GM19395 (cell line): ENCODE measurements around the gene OR12D3.
"Not testable (repeated sequence)": the region's sequence is repeated elsewhere in the genome, so short reads cannot be mapped to it uniquely, and the experiment has no call there.

Source experiments
- ATAC-seq: cut with Tn5 transposase; IDR thresholded peaks from one replicate; pipeline ENCODE4 v1.9.1; 2021; ENCODE audit warnings: mild to moderate bottlenecking, moderate library complexity; ENCODE audit not compliant: unreplicated experiment

Gene OR12D3, protein sequence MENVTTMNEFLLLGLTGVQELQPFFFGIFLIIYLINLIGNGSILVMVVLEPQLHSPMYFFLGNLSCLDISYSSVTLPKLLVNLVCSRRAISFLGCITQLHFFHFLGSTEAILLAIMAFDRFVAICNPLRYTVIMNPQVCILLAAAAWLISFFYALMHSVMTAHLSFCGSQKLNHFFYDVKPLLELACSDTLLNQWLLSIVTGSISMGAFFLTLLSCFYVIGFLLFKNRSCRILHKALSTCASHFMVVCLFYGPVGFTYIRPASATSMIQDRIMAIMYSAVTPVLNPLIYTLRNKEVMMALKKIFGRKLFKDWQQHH

DNA sequence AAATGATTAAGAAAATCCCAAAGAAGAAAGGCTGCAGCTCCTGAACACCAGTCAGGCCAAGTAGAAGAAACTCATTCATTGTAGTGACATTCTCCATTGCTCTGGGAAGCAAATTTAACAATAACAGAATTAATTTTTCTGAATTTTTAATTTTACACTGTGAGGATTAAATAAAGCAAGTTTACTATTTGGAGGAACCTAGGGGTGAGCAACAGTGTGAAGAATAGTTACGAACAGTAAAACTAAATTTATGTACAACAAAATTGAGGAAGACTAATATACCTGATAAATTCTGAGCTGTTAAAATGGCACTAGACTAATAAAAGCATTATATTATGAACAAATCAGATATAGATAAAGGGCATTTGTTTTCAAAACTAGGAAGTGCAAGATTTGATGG lies at the start of gene OR12D3:
OR12D3 (minus strand) TSS at position 101 of the 400 bp plus-strand sequence; CDS start at position 97, 4 bp downstream.
- no peak for ATAC-seq

DNA sequence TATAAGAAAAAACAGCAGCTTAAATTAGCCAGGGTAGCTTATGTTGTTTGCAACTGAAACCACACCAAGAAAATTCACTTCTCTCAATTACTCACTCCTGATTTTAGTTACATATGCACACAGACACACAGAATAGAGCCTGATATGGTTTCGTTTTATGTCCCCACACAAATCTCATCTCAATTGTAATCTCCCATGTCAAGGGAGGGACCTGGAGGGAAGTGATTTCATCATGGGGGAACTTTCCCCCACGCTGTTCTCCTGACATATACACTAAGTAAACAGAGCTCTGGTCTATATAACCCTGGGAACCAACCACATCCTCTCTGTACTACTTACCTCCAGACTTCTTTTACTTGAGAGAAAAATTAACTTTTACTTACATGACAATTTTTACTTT lies 49.5 kb upstream of the OR12D3 start:
- ATAC-seq = no peak

DNA sequence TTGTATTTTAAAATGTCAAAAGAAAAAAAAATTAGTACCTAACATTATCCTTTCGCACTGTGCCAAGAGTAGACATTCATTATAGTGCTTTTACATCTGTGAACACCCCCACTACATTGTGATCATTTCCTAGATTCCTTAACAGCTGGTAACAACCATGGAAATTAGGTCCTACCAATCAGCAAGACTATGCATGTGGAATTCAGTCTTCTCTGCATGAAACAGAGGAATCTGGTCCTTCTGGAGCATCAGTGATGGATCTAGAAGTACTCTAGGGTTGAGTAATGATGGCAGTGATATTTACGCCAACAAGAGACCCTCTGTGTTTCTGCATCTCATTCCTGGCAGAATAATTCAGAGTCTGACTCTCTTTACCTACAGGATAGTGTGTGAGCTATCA lies 49.1 kb upstream of the OR12D3 start:
- no peak for ATAC-seq

DNA sequence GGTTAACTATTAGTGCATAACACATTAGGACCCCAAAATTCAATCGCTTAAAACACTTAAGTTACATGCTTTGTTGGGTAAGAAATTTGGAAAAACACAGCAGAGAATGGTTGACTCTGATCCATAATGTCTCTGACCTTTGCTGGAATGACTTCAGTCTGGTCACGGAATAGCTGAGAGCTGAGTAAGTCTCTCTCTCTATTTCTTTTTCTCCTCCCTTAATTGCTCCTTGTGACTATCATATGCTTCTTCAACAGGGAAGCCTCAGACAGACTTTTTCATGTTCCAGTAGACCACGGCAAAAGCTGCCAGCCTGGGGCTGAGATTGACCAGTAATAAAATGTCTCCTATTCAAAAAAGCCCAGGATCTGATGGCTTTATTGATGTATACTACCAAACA lies 44.4 kb upstream of the OR12D3 start:
- ATAC-seq = no peak

DNA sequence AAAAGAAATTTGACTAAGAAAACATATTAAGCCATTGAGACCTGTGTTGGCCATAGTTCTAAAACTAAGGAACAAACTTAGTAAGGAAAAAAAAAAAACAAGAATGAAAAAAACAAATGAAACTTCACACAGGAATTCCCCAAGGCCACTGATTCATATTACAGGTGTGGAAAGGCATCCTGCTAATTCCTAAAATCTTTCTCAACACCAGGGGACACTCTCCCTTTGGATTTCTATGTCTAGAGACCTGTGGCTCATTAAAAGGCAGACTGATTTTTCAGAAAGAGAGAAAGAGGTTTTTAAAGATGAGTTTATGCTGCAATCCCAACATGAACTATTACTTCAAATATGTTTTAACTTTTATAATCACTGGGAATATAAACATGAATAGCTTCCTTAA lies 39.5 kb upstream of the OR12D3 start, which contains the start of gene OR12D1:
OR12D1 (plus strand) TSS at position 341 of the 400 bp plus-strand sequence.
- ATAC-seq = no peak

DNA sequence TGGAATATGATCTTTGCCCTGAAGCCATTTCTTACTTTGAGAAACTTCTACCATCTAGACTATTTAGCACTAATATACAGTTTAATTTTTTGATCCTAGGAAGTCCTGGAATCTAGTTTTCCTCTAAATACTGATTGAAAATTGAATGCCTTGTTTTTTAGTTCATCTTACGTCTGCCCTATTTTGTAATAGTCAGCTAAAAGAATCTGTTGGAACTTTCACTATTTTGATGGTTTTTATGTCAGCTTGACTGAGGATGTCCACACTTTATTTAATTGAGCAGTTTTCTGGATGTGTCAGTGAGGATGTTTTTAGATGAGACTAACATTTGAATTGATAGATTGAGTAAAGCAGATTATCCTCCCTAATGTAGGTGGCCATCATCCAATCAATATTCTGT lies 28.7 kb upstream of the OR12D3 start:
- ATAC-seq = no peak

DNA sequence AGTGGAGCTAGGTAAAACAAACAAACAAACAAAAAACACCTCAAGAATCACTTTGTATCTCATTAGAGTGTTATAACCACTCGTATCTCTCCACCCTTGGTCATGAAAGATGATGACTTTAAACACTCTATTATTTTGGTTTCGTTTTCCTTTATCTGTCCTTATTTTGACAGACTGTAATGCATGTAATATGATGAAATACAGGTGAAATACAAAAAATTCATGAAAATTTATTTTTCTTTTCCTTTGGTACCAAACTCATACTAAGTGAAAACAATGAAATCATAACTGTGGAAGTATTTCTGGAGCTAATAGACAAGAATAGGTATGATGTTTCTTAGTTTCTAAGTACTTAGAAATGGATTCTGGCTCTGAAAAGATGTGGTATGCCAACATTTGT lies 24.4 kb upstream of the OR12D3 start:
- no peak for ATAC-seq

DNA sequence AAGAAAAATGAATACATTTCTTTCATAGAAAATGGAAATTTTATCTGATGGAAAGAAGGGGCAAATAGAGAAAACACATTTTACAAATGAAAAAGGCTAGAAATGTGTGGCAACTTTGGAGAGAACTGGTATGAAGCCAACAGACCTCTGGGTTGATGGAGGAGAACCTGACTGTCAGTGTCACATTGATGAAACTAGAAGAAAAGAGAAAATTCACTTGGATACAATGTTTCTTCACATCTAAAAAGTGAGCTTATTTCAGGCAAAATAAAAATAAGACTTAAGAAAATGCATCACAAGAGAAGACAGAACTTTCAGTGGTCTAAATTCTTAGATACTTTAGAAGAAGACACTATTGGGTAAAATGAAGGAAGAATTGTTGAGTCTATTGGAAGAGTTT lies 20.2 kb upstream of the OR12D3 start, which contains the start of gene OR12D2:
OR12D2 (plus strand) TSS at position 301 of the 400 bp plus-strand sequence. CDS start 1,069 bp downstream, outside the sequence.
- ATAC-seq = no peak

DNA sequence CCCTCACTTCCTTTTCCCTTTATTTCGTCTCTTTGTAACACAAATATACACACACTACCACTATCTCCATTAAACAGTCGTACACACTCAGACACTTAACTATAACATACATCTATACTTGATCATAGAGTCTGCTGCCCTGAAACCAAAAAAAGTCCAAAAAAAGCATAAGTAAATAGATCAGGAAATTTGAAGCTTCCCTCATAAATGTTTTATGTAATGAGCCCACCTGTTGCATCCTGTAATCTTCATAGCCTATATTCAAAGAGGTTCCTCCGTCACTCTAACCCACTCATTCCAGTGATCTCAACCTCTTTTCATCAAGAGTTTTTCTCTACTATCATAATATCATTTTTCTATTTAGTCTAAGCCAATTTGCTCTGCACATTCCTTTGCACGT lies 13.4 kb upstream of the OR12D3 start:
- ATAC-seq = no peak

DNA sequence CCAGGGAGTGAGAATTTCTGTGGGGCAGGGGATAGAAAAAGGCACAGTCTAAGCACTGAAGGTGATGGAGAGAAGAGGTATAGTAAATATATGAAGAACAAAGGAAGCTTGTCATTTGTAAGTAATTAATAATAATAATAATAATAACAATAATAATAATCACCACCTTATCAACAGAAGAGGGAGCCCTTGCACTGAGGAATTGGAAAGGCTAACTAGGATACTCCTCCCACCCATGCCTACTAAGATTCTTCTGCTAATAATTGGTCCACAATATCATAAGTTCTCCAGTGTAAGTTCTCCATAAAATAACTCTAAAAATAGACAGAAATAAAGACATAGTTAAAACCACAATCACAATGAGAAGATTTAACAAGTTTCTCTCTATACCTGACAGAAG lies 912 bp upstream of the OR12D3 start:
- no peak for ATAC-seq

DNA sequence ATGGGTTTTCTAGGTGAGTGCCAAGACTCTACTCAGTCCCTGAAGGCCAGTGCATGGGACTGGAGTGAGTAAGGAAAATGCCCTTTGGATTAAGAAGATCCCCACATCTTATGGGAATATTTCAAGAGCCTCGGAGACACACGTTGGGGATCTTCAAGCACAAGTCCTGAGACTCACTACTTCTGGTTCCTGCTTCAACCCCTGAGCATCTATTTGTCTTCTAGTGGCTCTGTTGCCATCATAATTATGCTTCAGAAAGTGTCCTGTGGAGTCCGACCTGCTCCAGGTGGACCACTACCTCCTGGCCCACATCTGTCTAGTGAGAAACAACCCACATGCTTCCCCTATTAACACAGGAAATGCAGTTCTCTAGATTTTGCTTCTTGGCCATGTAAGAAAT lies 6.3 kb downstream of the OR12D3 start, which contains the start of gene OR5V1:
OR5V1 (minus strand) TSS at position 101 of the 400 bp plus-strand sequence. CDS start 12,670 bp downstream, outside the sequence.
- no peak for ATAC-seq

DNA sequence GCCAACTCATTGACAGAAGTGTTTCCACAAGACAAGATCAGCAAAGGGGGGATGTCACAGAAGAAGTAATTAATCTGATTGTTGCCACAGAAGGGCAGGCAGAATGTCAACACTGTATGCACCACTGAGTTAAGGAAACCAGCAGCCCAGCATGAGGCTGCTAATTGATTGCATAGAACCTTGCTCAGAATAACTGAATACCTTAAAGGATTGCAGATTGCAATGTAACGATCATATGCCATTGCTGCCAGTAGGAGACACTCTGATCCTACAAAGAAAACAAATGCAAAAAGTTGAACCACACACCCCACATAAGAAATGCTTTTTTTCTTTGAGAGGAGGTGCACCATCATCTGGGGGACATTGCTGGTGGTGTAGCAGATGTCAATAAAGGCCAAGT lies 19.5 kb downstream of the OR12D3 start:
- ATAC-seq = no peak

DNA sequence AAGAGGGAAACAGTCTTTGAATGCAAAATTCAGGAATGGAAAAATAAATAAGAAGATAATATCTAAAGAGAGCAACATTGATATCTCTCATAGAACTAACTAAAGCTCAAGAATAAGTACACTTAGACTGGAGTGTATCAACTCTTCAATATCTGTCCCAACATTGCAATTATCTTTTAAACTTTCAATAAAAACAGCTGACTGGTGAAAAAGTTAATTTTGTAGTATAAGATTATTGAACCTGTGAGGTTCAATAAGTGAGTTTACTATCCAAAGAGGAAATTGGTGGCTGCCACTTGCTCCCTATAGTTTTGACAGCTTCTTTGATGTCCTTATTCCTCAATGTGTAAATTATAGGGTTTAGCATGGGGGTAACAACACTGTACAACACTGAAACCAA lies 20.1 kb downstream of the OR12D3 start:
- ATAC-seq = no peak

DNA sequence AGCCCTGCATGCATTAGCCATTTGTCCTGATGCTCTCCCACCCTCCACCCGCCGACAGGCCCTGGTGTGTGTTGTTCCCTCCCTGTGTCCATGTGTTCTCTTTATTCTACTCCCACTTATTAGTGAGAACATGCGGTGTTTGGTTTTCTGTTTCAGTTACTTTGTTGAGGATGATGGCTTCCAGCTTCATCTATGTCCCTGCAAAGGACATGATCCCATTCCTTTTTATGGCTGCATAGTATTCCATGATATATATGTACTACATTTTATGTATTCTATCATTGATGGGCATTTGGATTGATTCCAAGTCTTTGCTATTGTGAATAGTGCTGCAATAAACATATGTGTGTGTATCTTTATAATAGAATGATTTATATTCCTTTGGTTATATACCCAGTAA lies 25.7 kb downstream of the OR12D3 start:
- ATAC-seq = not testable (repeated sequence)

DNA sequence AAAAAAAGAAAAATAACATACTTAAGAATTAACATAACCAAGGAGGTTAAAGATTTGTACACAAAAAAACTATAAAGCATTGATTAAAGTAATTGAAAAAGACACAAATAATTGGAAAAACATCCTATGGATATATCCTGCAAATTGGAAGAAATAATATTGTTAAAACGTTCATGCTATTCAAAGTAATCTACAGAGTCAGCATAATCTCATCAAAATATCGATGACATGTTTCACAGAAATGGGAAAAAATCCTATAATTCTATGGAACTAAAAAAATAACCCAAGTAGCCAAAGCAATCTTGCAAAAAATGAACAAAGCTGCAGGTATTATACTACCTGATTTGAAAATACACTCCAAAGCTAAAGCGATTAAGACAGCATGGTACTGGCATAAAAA lies 29.7 kb downstream of the OR12D3 start:
- no peak for ATAC-seq

DNA sequence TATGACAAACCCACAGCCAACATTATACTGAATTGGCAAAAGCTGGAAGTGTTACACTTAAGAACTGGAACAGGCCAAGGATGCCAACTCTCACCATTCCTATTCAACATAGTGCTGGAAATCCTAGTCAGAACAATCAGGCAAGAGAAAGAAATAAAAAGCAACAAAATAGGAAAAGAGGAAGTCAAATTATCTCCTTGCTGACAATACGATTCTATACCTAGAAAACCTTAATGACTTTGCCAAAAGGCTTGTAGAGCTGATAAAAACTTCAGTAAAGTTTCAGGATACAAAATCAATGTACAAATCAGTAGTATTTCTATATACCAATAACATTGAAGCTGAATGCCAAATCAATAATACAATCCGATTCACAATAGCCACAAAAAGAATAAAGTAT lies 38.8 kb downstream of the OR12D3 start:
- no peak for ATAC-seq

DNA sequence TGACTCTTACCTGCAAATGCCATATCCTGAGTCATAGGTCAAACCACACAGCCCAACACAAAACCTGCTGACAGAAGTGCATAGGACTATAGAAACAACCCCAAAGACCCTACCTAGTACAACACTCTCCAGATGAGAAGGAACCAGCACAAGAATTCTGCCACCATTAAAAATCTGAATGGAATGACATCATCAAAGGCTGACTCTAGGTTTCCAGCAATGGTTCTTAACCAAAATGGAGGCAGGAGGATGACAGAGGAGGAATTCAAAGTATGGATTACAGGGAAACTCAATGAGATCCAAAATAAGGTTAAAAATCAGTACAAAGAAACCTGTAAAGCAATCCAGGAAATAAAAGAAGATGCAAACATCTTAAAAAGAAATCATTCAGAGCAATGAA lies 42.4 kb downstream of the OR12D3 start:
- no peak for ATAC-seq

DNA sequence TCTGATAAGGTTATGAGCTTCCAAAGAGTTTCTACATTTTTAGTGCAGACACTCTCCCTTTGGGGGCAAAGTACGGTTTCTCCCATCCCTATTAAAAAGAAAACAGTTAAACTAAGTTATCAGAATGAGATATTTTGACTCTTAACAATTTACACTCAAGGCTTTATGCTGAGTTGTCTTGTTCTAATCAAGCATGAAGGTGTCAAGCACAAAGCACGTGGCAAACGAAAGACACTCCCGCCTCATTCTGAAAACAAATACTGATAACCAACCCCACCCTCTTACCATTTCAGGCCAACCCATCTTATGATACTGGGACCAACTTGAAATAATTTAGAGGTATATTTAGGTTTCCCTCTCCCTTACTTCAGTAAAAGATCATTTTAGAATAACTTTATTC lies 49.3 kb downstream of the OR12D3 start:
- ATAC-seq = no peak
